Pancreas (tissue), 10 donors: ENCODE data around the gene CCBE1. TPM values are rescaled to one million over a fixed set of nuclear protein-coding genes. Genes with fewer than 3 reads are reported as not detected.

Experiments used
- ATAC-seq, 4 donors: fragments of 200-7000 bp; cut with Tn5 transposase; one replicate each; pipeline versions ENCODE4 v1.8.0 to v1.9.1; 2020; ENCODE audit warnings: mild to moderate bottlenecking in 4 of 4, moderate library complexity in 4 of 4
- DNase-seq, 6 donors: peaks; one replicate each; pipeline ENCODE4 v3.0.0-alpha.2; 2020
- FAIRE-seq: peaks from 2 replicates; lab custom pipeline; 2012; peaks lifted over from hg19 to GRCh38; lab: Jason Lieb, UNC
- H3K27ac ChIP-seq, 4 donors: fragments of 200-600 bp; sonication (generic); 1 replicate in 3 of 4; 2 replicates in 1 of 4; pipeline versions ENCODE4 v1.5.0 to v1.8.0; 2020
- H3K27me3 ChIP-seq, 4 donors: fragments of 200-600 bp; one replicate each; pipeline ENCODE4 v1.8.0; 2021
- H3K36me3 ChIP-seq, 3 donors: fragments of 200-600 bp; sonication (generic) in 1 of 3; one replicate each; pipeline versions ENCODE4 v1.5.0 to v1.8.0; 2020 to 2021
- H3K4me1 ChIP-seq, 3 donors: fragments of 200-600 bp; one replicate each; pipeline ENCODE4 v1.8.0; 2021
- H3K4me3 ChIP-seq, 4 donors: fragments of 200-600 bp; sonication (generic) in 2 of 4; one replicate each; pipeline versions ENCODE4 v1.5.0 to v1.8.0; 2020 to 2021
- H3K9me3 ChIP-seq, 4 donors: fragments of 200-600 bp; one replicate each; pipeline ENCODE4 v1.8.0; 2021
- CTCF ChIP-seq, 4 donors: fragments of 200-600 bp; sonication (generic) in 3 of 4; IDR thresholded peaks; one replicate each; pipeline versions ENCODE4 v1.5.0 to v1.8.0; 2021; ENCODE audit warnings: antibody characterized with exemption in 4 of 4
- WGBS, 2 donors: extraction: QIAGEN DNeasy Blood & Tissue Kit; methylation state at CpG; one replicate each; pipeline ENCODE4 v1.1.7; 2013; 5-methylcytosine and 5-hydroxymethylcytosine counted together
- intact Hi-C, 3 donors: fragments of 100-400 bp; cut with DNase I; formaldehyde crosslinking; loops; one replicate each; pipeline versions ENCODE4 v1.11.1 to v1.14.2; 2022
- polyA plus RNA-seq, 2 donors: library from polyadenylated mRNA; stranded (reverse); fragments of 200-250 nt; gene quantifications; one replicate each; pipeline ENCODE4 v1.2.3, GENCODE V29; 2013
- total RNA-seq, 6 donors: library from RNA; stranded (reverse); fragmentation: NEBNext Ultra II Directional in 4 of 6; extraction: Animal tissue kit (Norgen Biotek cat#: 25700) in 4 of 6; gene quantifications; one replicate each; pipeline versions ENCODE4 v1.2.1 to v1.2.4, GENCODE V29; 2021 to 2023
- donor health status: healthy with polysubstance abuse.
- donor health status: DM: no; HTN: no; CAD: no; lungs with moderate emphysema.
- donor health status: DM: no; HTN: no; CAD: no.
- donor health status: control.
- donor health status: control.
- donor health status: Bipolar disorder and iron deficiency.
- donor health status: DM: yes; HTN: yes; CAD: no.
- donor health status: DM: no; HTN: no; CAD: no.
- donor health status: DM: no; HTN: no; CAD: no.
- donor health status: DM: yes; HTN: yes; CAD: no.

Gene CCBE1
- total and polyA plus RNA-seq, 8 donors, result 0.08 to 1.5 (median 0.59) TPM

GRCh38 chr18:59414111-59414653 lies 283.0 kb downstream of the CCBE1 start:
- no peak for DNase-seq
- H3K4me3 ChIP-seq, result no peak overlapping the region
- TF ChIP-seq CTCF (IDR thresholded peaks at IDR 0.05), result no peak
- no peaks in the 10 kb centered on the region for H3K27me3 ChIP-seq
- H3K4me1 ChIP-seq, result no peaks in the 10 kb centered on the region
- intact Hi-C loops, result no loop called here
- ATAC-seq, result no peak
- no peak overlapping the region for H3K27ac ChIP-seq
- H3K36me3 ChIP-seq, result no peaks in the 10 kb centered on the region
- FAIRE-seq, result no peak
- 69 to 73% methylated on average over 8 of the region's 8 CpGs for WGBS, 2 donors
- no peaks in the 10 kb centered on the region for H3K9me3 ChIP-seq

- H3K27ac ChIP-seq, result no peak overlapping the region
- H3K9me3 ChIP-seq, result no peaks in the 10 kb centered on the region
- intact Hi-C loops, result no loop called here
- DNase-seq (peak; percentile 66 to 88 (median 74)), ATAC-seq (peak; percentile 99 to 100 (median 100)), FAIRE-seq (no peak)
- H3K27me3 ChIP-seq, result no peaks in the 10 kb centered on the region
- no peaks in the 10 kb centered on the region for H3K4me1 ChIP-seq
- peak; percentile 56 to 91 (median 84) for TF ChIP-seq CTCF (IDR thresholded peaks at IDR 0.05)
- WGBS, 2 donors, result 11 to 13% methylated on average over 13 of the region's 13 CpGs
- no peak overlapping the region for H3K4me3 ChIP-seq
- H3K36me3 ChIP-seq, result no peaks in the 10 kb centered on the region
These were observed 294.7 kb downstream of the CCBE1 start for GRCh38 chr18:59402432-59403090.

GRCh38 chr18:59400407-59400806 lies 296.8 kb downstream of the CCBE1 start:
- Histone ChIP-seq H3K4me1 (no peaks in the 10 kb centered on the region), H3K4me3 (no peak overlapping the region), H3K36me3 (no peaks in the 10 kb centered on the region), H3K27ac (no peak overlapping the region), H3K9me3 (no peaks in the 10 kb centered on the region), H3K27me3 (no peaks in the 10 kb centered on the region)
- ATAC-seq (no peak), FAIRE-seq (no peak), DNase-seq (no peak)
- intact Hi-C loops, result no loop called here
- 85 to 92% methylated on average over 6 of the region's 6 CpGs for WGBS, 2 donors
- no peak for TF ChIP-seq CTCF (IDR thresholded peaks at IDR 0.05)

GRCh38 chr18:59395226-59396175 lies 301.7 kb downstream of the CCBE1 start:
- intact Hi-C loops, result loop anchor here in 2 of 3 donors (5.0 to 10.0 kb wide), 2 partner anchors 88 to 91 kb away; no protein-coding TSS in a partner anchor
- FAIRE-seq, result no peak

More at GRCh38 chr18:59395226-59396175, 301.7 kb downstream of the CCBE1 start:
- TF ChIP-seq CTCF (IDR thresholded peaks at IDR 0.05), result no peak
- DNase-seq (no peak), ATAC-seq (no peak)
- no peaks in the 10 kb centered on the region for H3K36me3 ChIP-seq
- 77 to 87% methylated on average over 10 of the region's 10 CpGs for WGBS, 2 donors
- H3K4me1 ChIP-seq, result no peaks in the 10 kb centered on the region
- no peak overlapping the region for H3K27ac ChIP-seq
- H3K9me3 ChIP-seq, result no peaks in the 10 kb centered on the region
- H3K27me3 ChIP-seq, result no peaks in the 10 kb centered on the region
- no peak overlapping the region for H3K4me3 ChIP-seq
